NCI-H748 treated with DMSO at 0.1 percent for 48 hours (cell line): Measurements from ENCODE around the gene PTPN12.

Experiments
- DNase-seq: peaks from one replicate; lab custom pipeline; 2025; lab: John Stamatoyannopoulos, UW

PTPN12 gene

DNA sequence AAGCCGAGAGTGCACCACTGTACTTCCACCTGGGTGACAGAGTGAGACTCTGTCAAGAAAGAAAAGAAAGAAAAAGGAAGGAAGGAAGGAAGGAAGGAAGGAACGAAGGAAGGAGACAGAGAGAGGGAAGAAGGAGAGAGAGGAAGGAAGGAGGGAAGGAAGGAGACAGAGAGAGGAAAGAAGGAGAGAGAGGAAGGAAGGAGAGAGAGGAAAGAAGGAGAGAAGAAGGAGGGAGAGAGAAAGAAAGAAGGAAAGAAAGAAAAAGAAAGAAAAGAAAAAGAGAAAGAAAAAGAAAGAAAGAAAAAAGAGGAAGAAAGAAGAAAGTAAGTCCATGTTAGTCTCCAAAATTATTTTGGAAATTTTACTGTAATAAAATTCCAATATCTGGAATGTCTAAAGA is 125.8 kb downstream of the PTPN12 start:
- no peak for DNase-seq

DNA sequence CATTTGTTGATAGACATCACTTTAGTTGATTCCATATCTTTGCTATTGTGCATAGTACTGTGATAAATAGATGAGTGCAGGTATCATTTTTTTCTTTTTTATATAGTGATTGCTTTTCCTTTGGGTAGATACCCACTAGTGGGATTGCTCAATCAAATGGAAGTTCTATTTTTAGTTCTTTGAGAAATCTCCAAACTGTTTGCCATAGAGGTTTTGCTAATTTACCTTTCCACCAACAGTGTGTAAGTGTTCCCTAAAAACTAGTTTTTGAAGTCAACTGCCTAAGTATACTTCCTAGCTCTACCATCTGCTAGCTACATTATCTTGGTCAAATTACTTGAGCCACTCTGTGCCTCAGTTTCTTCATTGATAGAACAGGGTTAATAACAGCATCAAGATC is 127.6 kb downstream of the PTPN12 start:
- no peak for DNase-seq

DNA sequence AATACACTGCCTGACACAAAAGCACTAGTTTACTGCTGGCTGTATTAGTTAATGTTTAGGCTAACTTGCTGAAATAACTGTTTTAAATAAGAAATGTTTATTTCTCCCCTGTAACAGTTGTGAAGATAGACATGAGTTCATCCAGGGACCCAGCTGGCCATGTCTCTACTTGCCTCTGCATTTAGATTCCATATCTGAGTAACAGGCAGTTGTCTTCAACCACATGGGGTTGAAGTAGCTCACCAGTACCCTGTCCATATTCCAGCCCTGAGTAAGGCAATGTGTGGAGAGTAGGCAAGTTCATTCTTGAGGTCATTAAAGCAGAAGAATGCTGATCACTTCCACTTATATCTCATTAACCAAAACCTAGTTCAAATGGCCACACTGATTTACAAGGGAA is 128.1 kb downstream of the PTPN12 start:
- DNase-seq = no peak

DNA sequence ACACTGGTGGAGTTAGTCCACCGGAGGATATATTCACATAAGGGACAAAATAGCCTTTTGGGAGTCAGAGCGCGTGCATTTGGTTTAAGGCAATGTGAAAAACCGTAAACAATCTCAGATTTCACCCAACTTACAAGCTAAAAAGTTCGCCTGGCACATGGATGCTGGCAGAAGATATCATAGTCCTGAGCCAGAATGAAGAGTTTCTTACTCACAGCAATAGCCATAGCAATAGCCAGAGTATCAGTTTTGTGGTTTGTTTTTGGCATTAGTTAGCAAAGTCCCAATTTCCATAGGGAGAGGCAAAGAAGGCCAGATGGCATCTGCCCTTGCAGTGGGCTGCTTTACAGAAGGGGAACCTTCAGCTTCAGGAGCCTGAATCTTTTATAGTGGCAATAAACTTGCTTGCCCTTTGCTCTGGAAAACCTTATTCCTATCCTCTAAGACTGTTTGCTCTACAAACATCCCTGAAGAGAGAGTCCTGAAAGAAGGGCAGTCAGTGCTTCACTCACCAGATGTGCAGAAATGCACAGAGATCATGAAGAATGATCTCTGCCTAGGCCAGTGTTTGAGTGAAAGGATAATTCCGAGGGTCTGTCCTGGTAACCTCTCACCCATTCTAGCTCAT is 130.5 kb downstream of the PTPN12 start:
- DNase-seq = no peak

DNA sequence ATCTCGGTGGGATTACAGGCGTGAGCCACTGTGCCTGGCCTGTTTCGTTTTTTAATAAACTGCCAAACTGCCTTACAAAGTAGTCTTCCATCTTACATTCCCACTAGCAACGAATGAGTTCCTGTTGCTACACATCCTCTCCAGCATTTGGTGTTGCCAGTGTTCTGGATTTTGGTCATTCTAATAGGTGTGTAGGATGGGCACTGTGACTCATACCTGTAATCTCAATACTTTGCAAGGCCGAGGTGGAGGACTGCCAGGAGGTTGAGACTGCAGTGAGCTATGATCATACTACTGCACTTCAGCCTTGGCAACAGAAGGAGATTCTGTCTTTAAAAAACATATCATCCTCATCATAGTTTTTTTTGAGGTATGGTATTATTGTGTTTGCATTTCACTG is 137.8 kb downstream of the PTPN12 start:
- DNase-seq = no peak

DNA sequence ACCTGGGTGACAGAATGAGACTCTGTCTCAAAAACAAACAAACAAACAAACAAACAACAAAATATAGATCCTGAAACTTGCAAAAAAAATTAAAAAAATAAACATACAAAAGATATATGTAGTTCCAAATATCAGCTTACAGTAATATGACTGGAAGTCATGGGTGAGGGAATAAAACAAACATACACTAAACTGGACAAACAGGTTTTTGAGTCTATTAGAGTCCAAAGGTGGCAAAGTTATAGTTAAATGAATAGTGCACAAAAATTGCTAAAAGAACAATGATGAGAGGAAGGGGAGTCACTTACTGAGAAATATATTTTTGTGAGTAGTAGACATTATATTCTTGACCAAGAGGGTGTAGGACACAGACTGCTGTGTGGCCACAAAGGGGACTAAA is 142.5 kb downstream of the PTPN12 start:
- peak; percentile 71 for DNase-seq

DNA sequence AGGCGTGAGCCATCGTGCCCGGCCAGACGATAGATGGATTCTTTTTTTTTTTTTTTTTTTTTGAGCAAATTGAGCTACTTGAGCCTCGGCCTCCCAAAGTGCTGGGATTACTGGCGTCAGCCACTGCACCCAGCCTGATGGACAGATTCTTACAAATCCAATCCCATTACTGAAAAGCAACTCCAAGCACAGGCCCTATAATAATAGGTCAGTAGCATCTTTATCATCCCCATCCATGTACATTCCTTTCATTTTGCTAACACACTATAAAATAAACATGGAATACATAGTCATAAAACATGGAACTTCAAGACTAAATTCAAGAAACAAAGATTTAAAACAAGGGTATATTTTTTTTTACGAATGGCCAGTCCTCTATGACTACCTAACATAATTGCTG is 143.2 kb downstream of the PTPN12 start:
- DNase-seq = no peak

DNA sequence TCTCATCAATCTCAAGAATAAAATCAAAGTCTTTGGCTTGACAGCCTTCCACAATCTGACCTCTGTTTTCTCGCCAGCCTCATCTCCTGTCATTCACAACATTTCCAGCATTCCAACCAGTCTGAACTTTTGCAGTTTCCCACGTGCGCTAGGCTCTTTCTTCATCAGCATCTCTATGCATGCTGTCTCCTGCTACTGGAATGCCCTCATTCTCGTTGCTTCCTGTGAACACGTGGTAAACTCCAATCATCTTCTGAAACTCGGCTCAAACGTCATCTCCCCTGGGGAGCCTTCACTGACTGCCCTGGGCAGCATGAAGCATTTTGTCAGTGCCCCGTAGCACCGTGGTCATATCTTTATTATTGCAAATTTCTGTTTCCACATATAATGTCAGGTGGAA is 146.9 kb downstream of the PTPN12 start:
- DNase-seq = no peak

DNA sequence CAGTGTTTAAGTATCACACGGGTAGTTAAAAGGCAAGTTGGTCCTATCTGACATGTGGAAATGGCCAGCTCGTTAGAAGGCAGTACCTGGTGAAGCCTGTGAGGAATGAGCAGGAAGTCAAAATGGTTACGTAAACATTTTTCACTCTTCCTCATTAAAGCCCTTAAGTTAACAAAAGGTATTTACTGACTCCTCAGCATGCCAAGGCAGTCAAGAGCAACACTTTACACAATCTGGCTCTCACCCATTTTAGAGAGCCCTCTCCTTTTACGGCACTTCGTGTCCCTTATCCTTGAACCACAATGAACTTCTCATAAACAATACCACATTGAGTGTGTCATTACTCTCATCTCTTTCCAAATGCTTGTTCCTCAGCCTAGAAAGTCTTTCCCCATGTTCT is 148.1 kb downstream of the PTPN12 start:
- DNase-seq = no peak

DNA sequence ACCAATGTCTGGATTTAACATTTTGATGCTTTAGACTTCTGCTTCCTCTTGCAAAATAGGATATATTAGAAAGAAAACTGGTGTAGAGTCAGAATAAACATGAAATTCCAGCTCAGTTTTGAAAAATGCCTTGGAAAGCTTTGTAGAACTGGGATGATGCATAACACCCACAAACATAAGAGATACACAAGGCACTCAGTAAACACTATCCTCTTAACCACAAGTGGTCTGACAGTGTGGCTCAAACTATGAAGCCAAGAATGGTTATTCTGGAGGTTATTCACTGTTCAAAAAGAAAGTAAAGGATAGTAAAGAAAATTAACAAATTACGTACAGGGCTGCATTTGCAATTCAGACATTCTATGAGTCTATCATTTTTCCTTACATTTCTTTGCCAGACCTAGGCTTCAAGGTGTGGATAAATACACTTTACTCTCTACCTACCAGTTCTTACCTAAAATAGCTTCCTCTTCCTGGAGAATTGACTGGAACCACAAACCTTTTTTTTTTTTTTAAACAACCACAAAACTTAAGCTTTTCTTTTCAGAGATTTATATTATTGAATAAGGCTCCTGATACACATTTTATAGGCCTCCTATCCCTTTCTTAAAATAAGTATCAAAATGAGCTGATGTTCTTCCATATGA is 150.1 kb downstream of the PTPN12 start:
- DNase-seq = no peak

DNA sequence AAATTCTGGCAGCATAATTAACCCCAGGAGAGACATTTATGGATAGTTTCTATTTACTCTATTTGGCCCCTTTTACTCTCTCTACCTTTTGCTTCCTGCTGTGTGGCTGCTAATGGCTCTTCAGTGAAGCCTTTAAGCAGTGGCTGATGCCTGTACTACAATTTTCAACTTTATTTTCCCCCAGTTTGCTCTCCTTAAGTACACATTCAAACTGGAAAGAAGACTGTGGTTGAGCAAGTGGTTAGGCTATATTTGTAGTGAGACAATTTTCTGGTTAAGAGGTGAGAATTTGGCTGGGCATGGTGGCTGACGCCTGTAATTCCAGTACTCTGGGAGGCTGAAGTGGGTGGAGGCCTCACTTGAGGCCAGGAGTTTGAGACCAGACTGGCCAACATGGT is 150.7 kb downstream of the PTPN12 start:
- DNase-seq = no peak
